ENCODE data around the gene LRP1.

LRP1 gene

GRCh38 chr12:57164454-57164853, 36.2 kb downstream of the LRP1 start:
- H3K36me3 ChIP-seq (ENCODE audit: control insufficient read depth, insufficient read depth, low read length), result no peaks in the 10 kb centered on the region
- H3K4me3 ChIP-seq (ENCODE audit: insufficient read depth, low read depth, low read length, poor library complexity, severe bottlenecking), result no peak overlapping the region
- H3K27me3 ChIP-seq (replicated peaks; ENCODE audit: control insufficient read depth, insufficient read depth, low read length, poor library complexity, severe bottlenecking), result no peaks in the 10 kb centered on the region
- no peak overlapping the region for H3K27ac ChIP-seq (ENCODE audit: insufficient read depth, low read length, poor library complexity, severe bottlenecking)
- H3K4me1 ChIP-seq (ENCODE audit: control insufficient read depth, insufficient read depth, low read length, poor library complexity, severe bottlenecking), result no peaks in the 10 kb centered on the region
- no peaks in the 10 kb centered on the region for H3K9me3 ChIP-seq (ENCODE audit: control insufficient read depth, low read length)
- no peak for DNase-seq

GRCh38 chr12:57164966-57165625, 36.8 kb downstream of the LRP1 start:
- H3K36me3 ChIP-seq (ENCODE audit: control insufficient read depth, insufficient read depth, low read length), result no peaks in the 10 kb centered on the region

GRCh38 chr12:57165741-57166140, 37.5 kb downstream of the LRP1 start:
- H3K4me1 ChIP-seq (ENCODE audit: control insufficient read depth, insufficient read depth, low read length, poor library complexity, severe bottlenecking), result no peaks in the 10 kb centered on the region
- no peaks in the 10 kb centered on the region for H3K9me3 ChIP-seq (ENCODE audit: control insufficient read depth, low read length)
- H3K36me3 ChIP-seq (ENCODE audit: control insufficient read depth, insufficient read depth, low read length), result no peaks in the 10 kb centered on the region
- H3K27me3 ChIP-seq (replicated peaks; ENCODE audit: control insufficient read depth, insufficient read depth, low read length, poor library complexity, severe bottlenecking), result no peaks in the 10 kb centered on the region
- H3K4me3 ChIP-seq (ENCODE audit: insufficient read depth, low read depth, low read length, poor library complexity, severe bottlenecking), result no peak overlapping the region
- H3K27ac ChIP-seq (ENCODE audit: insufficient read depth, low read length, poor library complexity, severe bottlenecking), result no peak overlapping the region
- DNase-seq, result no peak

More at GRCh38 chr12:57164966-57165625, 36.8 kb downstream of the LRP1 start:
- Histone ChIP-seq H3K9me3 (ENCODE audit: control insufficient read depth, low read length) (no peaks in the 10 kb centered on the region), H3K4me1 (ENCODE audit: control insufficient read depth, insufficient read depth, low read length, poor library complexity, severe bottlenecking) (no peaks in the 10 kb centered on the region), H3K4me3 (ENCODE audit: insufficient read depth, low read depth, low read length, poor library complexity, severe bottlenecking) (no peak overlapping the region), H3K27me3 (replicated peaks; ENCODE audit: control insufficient read depth, insufficient read depth, low read length, poor library complexity, severe bottlenecking) (no peaks in the 10 kb centered on the region), H3K27ac (ENCODE audit: insufficient read depth, low read length, poor library complexity, severe bottlenecking) (no peak overlapping the region)
- no peak for DNase-seq

- Histone ChIP-seq H3K4me1 (ENCODE audit: control insufficient read depth, insufficient read depth, low read length, poor library complexity, severe bottlenecking) (no peaks in the 10 kb centered on the region), H3K27ac (ENCODE audit: insufficient read depth, low read length, poor library complexity, severe bottlenecking) (no peak overlapping the region), H3K9me3 (ENCODE audit: control insufficient read depth, low read length) (no peaks in the 10 kb centered on the region), H3K36me3 (ENCODE audit: control insufficient read depth, insufficient read depth, low read length) (no peaks in the 10 kb centered on the region), H3K4me3 (ENCODE audit: insufficient read depth, low read depth, low read length, poor library complexity, severe bottlenecking) (no peak overlapping the region), H3K27me3 (replicated peaks; ENCODE audit: control insufficient read depth, insufficient read depth, low read length, poor library complexity, severe bottlenecking) (no peaks in the 10 kb centered on the region)
- DNase-seq, result no peak
Observed at GRCh38 chr12:57166971-57167371, 38.7 kb downstream of the LRP1 start.

GRCh38 chr12:57168058-57168457, 39.8 kb downstream of the LRP1 start:
- Histone ChIP-seq H3K9me3 (ENCODE audit: control insufficient read depth, low read length) (no peaks in the 10 kb centered on the region), H3K36me3 (ENCODE audit: control insufficient read depth, insufficient read depth, low read length) (no peaks in the 10 kb centered on the region), H3K27me3 (replicated peaks; ENCODE audit: control insufficient read depth, insufficient read depth, low read length, poor library complexity, severe bottlenecking) (no peaks in the 10 kb centered on the region), H3K27ac (ENCODE audit: insufficient read depth, low read length, poor library complexity, severe bottlenecking) (no peak overlapping the region), H3K4me3 (ENCODE audit: insufficient read depth, low read depth, low read length, poor library complexity, severe bottlenecking) (no peak overlapping the region), H3K4me1 (ENCODE audit: control insufficient read depth, insufficient read depth, low read length, poor library complexity, severe bottlenecking) (no peaks in the 10 kb centered on the region)
- no peak for DNase-seq

GRCh38 chr12:57169046-57169795, 40.9 kb downstream of the LRP1 start:
- no peaks in the 10 kb centered on the region for H3K36me3 ChIP-seq (ENCODE audit: control insufficient read depth, insufficient read depth, low read length)
- H3K27ac ChIP-seq (ENCODE audit: insufficient read depth, low read length, poor library complexity, severe bottlenecking), result no peak overlapping the region
- H3K4me3 ChIP-seq (ENCODE audit: insufficient read depth, low read depth, low read length, poor library complexity, severe bottlenecking), result no peak overlapping the region
- H3K4me1 ChIP-seq (ENCODE audit: control insufficient read depth, insufficient read depth, low read length, poor library complexity, severe bottlenecking), result no peaks in the 10 kb centered on the region
- no peaks in the 10 kb centered on the region for H3K9me3 ChIP-seq (ENCODE audit: control insufficient read depth, low read length)
- DNase-seq, result no peak
- H3K27me3 ChIP-seq (replicated peaks; ENCODE audit: control insufficient read depth, insufficient read depth, low read length, poor library complexity, severe bottlenecking), result no peaks in the 10 kb centered on the region

- Histone ChIP-seq H3K4me3 (ENCODE audit: insufficient read depth, low read depth, low read length, poor library complexity, severe bottlenecking) (no peak overlapping the region), H3K4me1 (ENCODE audit: control insufficient read depth, insufficient read depth, low read length, poor library complexity, severe bottlenecking) (no peaks in the 10 kb centered on the region), H3K27me3 (replicated peaks; ENCODE audit: control insufficient read depth, insufficient read depth, low read length, poor library complexity, severe bottlenecking) (no peaks in the 10 kb centered on the region), H3K36me3 (ENCODE audit: control insufficient read depth, insufficient read depth, low read length) (no peaks in the 10 kb centered on the region), H3K9me3 (ENCODE audit: control insufficient read depth, low read length) (no peaks in the 10 kb centered on the region), H3K27ac (ENCODE audit: insufficient read depth, low read length, poor library complexity, severe bottlenecking) (no peak overlapping the region)
- no peak for DNase-seq
Observed at GRCh38 chr12:57169969-57170368, 41.7 kb downstream of the LRP1 start.

- Histone ChIP-seq H3K27ac (ENCODE audit: insufficient read depth, low read length, poor library complexity, severe bottlenecking) (no peak overlapping the region), H3K4me1 (ENCODE audit: control insufficient read depth, insufficient read depth, low read length, poor library complexity, severe bottlenecking) (no peaks in the 10 kb centered on the region), H3K27me3 (replicated peaks; ENCODE audit: control insufficient read depth, insufficient read depth, low read length, poor library complexity, severe bottlenecking) (no peaks in the 10 kb centered on the region), H3K4me3 (ENCODE audit: insufficient read depth, low read depth, low read length, poor library complexity, severe bottlenecking) (no peak overlapping the region), H3K9me3 (ENCODE audit: control insufficient read depth, low read length) (no peaks in the 10 kb centered on the region), H3K36me3 (ENCODE audit: control insufficient read depth, insufficient read depth, low read length) (no peaks in the 10 kb centered on the region)
- DNase-seq, result no peak
Observed at GRCh38 chr12:57170408-57170807, 42.1 kb downstream of the LRP1 start.

GRCh38 chr12:57170927-57171326, 42.6 kb downstream of the LRP1 start:
- no peak for DNase-seq
- Histone ChIP-seq H3K4me3 (ENCODE audit: insufficient read depth, low read depth, low read length, poor library complexity, severe bottlenecking) (no peak overlapping the region), H3K36me3 (ENCODE audit: control insufficient read depth, insufficient read depth, low read length) (no peaks in the 10 kb centered on the region), H3K4me1 (ENCODE audit: control insufficient read depth, insufficient read depth, low read length, poor library complexity, severe bottlenecking) (no peaks in the 10 kb centered on the region), H3K27ac (ENCODE audit: insufficient read depth, low read length, poor library complexity, severe bottlenecking) (no peak overlapping the region), H3K9me3 (ENCODE audit: control insufficient read depth, low read length) (no peaks in the 10 kb centered on the region), H3K27me3 (replicated peaks; ENCODE audit: control insufficient read depth, insufficient read depth, low read length, poor library complexity, severe bottlenecking) (no peaks in the 10 kb centered on the region)

- no peaks in the 10 kb centered on the region for H3K9me3 ChIP-seq (ENCODE audit: control insufficient read depth, low read length)
- no peaks in the 10 kb centered on the region for H3K27me3 ChIP-seq (replicated peaks; ENCODE audit: control insufficient read depth, insufficient read depth, low read length, poor library complexity, severe bottlenecking)
- no peaks in the 10 kb centered on the region for H3K4me1 ChIP-seq (ENCODE audit: control insufficient read depth, insufficient read depth, low read length, poor library complexity, severe bottlenecking)
- H3K4me3 ChIP-seq (ENCODE audit: insufficient read depth, low read depth, low read length, poor library complexity, severe bottlenecking), result no peak overlapping the region
- no peaks in the 10 kb centered on the region for H3K36me3 ChIP-seq (ENCODE audit: control insufficient read depth, insufficient read depth, low read length)
- H3K27ac ChIP-seq (ENCODE audit: insufficient read depth, low read length, poor library complexity, severe bottlenecking), result no peak overlapping the region
- no peak for DNase-seq
Observed at GRCh38 chr12:57171668-57172067, 43.4 kb downstream of the LRP1 start.

All from effector memory CD4-positive, alpha-beta T cell (primary cell).